Ecto neural progenitor cell (in vitro differentiated cells): ENCODE measurements around the gene DENND11.
A peak's percentile ranks its signal among the peaks of the same experiment; 100 is the strongest.

Experiments used
- DNase-seq: peaks from one replicate; pipeline ENCODE4 v3.0.0-alpha.2; 2018; ENCODE audit warnings: low spot score

The DENND11 gene

GRCh38 chr7:141679014-141679413 lies 23.0 kb downstream of the DENND11 start:
- no peak for DNase-seq

GRCh38 chr7:141676618-141677017 lies 25.3 kb downstream of the DENND11 start:
- no peak for DNase-seq

- no peak for DNase-seq
These were observed 26.3 kb downstream of the DENND11 start for GRCh38 chr7:141675436-141676215.

GRCh38 chr7:141674702-141675101 lies 27.3 kb downstream of the DENND11 start:
- peak; percentile 77 for DNase-seq

GRCh38 chr7:141674171-141674671 lies 27.7 kb downstream of the DENND11 start:
- peak; percentile 67 for DNase-seq

GRCh38 chr7:141673346-141673745 lies 28.6 kb downstream of the DENND11 start:
- no peak for DNase-seq

GRCh38 chr7:141671705-141672496 lies 30.1 kb downstream of the DENND11 start:
- DNase-seq, result no peak

- DNase-seq, result no peak
These were observed 33.1 kb downstream of the DENND11 start for GRCh38 chr7:141668853-141669252.

GRCh38 chr7:141666071-141666470 lies 35.9 kb downstream of the DENND11 start:
- DNase-seq, result no peak

GRCh38 chr7:141665208-141666035 lies 36.5 kb downstream of the DENND11 start:
- DNase-seq, result no peak

- DNase-seq, result no peak
These were observed 37.5 kb downstream of the DENND11 start for GRCh38 chr7:141664450-141664849.

GRCh38 chr7:141663081-141663849 lies 38.7 kb downstream of the DENND11 start:
- DNase-seq, result no peak

GRCh38 chr7:141660259-141660658 lies 41.7 kb downstream of the DENND11 start:
- no peak for DNase-seq

- DNase-seq, result no peak
These were observed 42.5 kb downstream of the DENND11 start for GRCh38 chr7:141659501-141659900.

- peak; percentile 63 for DNase-seq
These were observed 47.4 kb downstream of the DENND11 start for GRCh38 chr7:141654551-141654950.

GRCh38 chr7:141652691-141653090 lies 49.3 kb downstream of the DENND11 start:
- DNase-seq, result no peak
